Frontal cortex (tissue), 4 donors: ENCODE measurements around the gene FAF2. TPM values are rescaled to one million over a fixed set of nuclear protein-coding genes. Genes with fewer than 3 reads are reported as not detected.
A peak's percentile ranks its signal among the peaks of the same experiment; 100 is the strongest.
"Not testable (repeated sequence)": the region's sequence is repeated elsewhere in the genome, so short reads cannot be mapped to it uniquely, and the experiment has no call there.

Source experiments
- DNase-seq, 2 donors: peaks; one replicate each; pipeline ENCODE4 v3.0.0; 2012; ENCODE audit warnings: low spot score in 2 of 2
- FAIRE-seq: peaks from 2 replicates; lab custom pipeline; 2012; peaks lifted over from hg19 to GRCh38; lab: Jason Lieb, UNC
- total RNA-seq: library from RNA; depleted of rRNA; stranded (reverse); fragments of >200 nt; gene quantifications from one replicate; pipeline ENCODE4 v1.2.3, GENCODE V29; 2014
- donor health status: control.
- donor health status: control.
- donor health status: control.

Gene FAF2
- 33.4 TPM for total RNA-seq

GRCh38 chr5:176447978-176448608, at the start of gene FAF2:
Gene FAF2 (plus strand): TSS chr5:176448385. CDS start chr5:176448408, 23 bp downstream.
- no peak for FAIRE-seq

DNA sequence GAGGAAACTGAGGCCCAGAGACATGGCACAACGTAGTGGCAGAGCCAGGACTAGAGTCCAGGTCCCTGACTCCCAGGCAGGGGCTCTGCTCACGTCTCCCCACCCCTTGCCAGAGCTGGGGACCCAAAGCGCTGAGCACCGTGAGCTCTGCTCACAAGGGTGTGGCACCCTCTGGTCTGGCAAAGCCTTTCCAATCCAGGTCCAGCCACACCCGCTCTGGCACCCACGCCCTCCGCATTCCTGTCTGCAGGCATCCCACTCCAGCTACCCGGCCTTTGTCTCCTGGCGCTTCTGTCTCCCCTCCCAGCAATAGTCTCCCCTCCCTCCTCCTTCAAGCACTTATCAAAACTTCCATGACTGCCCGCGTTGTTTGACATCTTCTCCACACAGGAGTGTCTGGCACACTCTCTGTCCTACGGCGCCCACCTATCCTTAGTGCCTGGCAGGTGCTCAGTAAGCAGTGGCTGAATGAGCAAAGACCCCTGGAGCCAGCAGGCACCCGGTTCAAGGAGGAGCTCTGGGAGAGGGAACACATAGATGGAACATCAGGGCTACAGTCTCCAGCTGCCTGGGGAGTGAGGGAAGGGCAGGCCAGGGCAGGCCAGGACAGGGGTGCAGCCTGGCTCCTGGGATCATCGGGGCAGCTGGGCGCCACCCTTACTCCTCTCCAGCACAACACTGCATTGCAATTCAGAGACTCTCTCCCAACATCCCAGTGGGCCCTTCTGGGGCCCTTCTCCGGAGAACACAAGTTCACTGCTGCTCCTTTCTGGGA, 47.6 kb upstream of the FAF2 start:
- FAIRE-seq (no peak), DNase-seq (no peak)

More at GRCh38 chr5:176447978-176448608, at the start of gene FAF2:
- peak; percentile 96 to 97 for DNase-seq

- DNase-seq (no peak), FAIRE-seq (no peak)
These were observed 46.6 kb upstream of the FAF2 start for GRCh38 chr5:176401281-176402205.

DNA sequence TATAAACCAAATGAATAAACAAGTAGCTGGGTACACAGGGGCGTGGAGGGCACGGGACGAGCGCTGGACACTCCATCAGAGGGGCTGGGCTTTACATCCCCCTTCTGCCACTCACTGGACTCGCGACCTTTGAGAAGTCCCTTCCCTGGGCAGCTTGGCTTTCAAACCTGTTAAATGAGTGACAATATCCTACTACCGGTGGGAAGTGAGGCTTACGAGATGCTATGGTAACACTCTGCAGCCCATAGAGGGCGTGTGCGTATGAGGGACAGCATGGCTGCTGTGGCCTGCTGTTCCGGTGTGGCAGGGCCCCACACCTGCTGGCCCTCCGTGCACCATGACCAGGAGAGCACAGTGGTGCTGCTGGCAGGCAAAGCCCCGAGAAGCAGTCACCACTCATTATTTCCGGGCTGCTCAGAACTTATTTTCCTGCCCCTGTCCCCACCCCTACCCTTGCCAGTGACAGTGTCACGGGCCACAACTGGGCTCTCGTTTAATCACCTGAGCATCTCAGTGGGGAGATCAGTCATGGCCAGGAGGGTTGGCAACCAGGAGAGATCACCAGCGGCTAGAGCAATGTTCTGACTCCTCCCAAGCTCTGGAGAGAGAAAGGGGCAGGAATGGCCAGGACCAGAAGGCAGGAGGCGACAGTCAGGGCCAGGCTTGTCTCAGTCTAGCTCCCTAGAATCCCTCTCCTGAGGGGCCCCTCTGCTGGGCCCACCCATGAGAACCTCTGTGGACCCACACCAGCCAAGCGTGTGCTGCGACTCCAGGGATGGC, 42.3 kb upstream of the FAF2 start:
- no peak for DNase-seq
- FAIRE-seq, result no peak

GRCh38 chr5:176406436-176407052, 41.6 kb upstream of the FAF2 start:
- DNase-seq (no peak), FAIRE-seq (no peak)

DNA sequence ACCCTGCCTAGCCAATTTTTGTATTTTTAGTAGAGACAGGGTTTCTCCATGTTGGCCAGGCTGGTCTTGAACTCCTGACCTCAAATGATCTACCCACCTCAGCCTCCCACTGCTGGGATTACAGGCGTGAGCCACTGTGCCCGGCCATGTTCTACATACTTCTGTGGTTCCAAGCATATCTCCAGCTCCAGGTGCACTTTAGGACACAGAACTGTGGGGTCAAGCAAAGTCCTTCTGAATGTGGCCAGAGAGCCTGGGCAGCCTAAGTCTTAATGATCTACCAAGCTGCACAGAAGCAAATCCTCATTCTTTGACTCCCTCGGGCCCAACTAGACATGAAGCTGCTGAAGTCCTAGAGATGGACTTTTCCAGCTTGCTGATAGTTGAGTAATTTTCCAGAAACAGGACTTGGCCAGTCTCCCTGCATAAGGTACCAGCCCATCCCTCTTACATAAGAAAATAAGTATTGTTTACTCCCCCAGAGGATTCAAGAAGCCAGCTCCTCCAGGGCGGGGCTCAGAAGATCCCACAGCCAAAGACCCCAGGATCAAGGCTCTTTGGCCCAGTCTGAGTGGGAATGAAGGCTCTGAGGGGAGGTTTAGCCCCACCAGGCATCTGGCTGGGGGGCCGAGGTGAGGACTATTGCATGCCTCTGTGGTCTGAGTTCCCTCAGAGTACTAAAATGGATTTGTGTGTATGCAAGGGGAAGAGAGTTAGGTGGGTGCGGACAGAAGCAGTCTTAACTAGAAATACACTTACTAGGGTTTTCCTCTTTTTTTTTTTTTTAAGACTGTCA, 40.5 kb upstream of the FAF2 start:
- no peak for FAIRE-seq

DNA sequence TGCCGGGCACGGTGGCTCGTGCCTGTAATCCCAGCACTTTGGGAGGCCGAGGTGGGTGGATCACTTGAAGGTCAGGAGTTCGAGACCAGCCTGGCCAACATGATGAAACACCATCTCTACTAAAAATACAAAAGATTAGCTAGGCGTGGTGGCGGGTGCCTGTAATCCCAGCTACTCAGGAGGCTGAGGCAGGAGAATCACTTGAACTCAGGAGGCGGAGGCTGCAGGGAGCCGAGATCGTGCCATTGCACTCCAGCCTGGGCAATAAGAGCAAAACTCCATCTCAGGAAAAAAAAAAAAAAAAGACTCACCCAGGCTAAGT, 40.0 kb upstream of the FAF2 start:
- not testable (repeated sequence) for FAIRE-seq, DNase-seq

More for the DNA sequence above, 40.5 kb upstream of the FAF2 start:
- DNase-seq, result no peak

DNA sequence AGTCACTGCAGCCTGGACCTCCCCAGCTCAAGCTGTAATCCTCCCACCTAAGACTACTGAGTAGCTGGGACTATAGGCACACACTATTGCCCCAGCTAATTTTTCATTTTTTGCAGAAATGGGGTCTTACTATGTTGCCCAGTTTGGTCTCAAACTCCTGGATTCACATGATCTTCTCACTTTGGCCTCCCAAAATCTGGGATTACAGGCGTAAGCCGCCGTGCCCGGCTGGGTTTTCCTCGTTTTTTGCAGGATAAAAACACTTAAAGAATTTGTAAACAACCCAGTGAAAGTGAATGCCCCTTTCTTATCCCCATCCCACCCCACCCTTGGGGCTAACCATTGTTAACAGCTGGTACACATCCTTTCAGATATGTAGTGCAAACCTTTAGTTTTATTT, 39.6 kb upstream of the FAF2 start:
- FAIRE-seq (no peak), DNase-seq (no peak)

DNA sequence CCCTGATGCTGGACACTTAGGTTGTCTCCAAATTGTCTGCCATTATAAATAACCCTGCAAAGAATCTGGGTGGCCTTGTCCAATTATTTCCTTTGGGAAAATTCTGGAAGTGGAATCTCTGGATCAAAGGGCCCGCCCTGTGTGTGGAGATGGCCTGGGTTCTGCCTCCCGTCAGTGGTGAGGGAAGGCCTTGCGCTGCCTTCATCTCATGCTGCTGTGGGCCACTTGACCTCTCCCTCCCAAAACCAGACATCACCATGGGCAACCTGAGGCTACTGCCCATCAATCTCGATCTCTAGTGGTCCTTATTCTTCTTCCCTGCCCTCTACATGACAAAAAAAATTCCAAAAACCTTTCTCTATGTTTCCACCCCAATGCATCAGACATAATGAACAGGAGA, 38.4 kb upstream of the FAF2 start:
- no peak for FAIRE-seq
- DNase-seq, result no peak

GRCh38 chr5:176410486-176411180, 37.6 kb upstream of the FAF2 start:
- no peak for DNase-seq
- no peak for FAIRE-seq

DNA sequence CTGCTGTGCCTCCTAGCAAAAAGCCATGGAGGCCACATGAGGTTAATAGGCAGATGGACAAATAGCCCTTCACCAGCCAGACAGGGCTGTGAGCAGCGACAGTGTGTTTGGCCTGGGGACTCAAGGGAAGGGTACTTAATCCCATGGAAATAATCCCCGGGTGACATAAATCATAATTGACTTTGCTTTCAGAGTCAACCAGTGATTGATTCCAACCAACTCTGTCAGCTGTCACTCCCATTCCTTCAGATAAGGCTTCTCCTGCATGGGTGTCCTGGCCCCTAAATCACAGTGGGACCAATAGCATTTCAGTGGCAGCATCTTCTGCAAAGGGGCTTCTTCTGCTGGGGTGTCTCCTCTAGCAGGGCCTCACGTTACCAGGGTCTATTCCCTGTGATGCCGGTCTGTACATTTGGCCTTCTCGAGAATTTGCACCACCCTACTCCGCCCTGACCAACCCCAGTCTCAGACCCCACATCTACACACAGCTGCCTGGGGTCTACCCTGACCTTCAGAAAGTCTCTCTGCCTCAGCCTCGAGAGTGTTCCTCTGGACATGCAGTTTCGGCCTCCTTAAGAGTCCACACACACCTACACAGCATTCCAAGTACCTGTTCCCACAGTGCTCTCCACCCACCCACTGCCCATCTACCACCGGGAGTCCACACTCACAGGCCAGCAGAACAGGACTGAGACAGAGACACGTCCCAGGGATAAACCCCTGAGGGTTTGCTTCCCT, 35.5 kb upstream of the FAF2 start:
- no peak for DNase-seq
- no peak for FAIRE-seq

DNA sequence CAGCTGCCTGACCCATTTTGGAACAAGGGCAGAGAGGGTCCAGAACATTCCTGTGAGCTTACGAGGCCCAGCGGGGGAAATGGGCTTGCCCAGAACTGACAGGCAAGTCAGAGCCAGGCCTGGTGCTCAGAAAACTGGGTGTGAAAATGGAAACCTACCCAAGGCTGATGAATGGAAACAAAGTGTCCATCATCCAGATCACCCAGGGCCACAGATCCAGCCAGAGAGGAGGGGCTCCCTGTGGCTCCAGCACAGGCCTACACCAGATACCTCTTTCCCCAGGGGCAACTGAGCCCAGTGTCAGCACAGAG, 35.0 kb upstream of the FAF2 start:
- no peak for DNase-seq
- FAIRE-seq, result no peak

DNA sequence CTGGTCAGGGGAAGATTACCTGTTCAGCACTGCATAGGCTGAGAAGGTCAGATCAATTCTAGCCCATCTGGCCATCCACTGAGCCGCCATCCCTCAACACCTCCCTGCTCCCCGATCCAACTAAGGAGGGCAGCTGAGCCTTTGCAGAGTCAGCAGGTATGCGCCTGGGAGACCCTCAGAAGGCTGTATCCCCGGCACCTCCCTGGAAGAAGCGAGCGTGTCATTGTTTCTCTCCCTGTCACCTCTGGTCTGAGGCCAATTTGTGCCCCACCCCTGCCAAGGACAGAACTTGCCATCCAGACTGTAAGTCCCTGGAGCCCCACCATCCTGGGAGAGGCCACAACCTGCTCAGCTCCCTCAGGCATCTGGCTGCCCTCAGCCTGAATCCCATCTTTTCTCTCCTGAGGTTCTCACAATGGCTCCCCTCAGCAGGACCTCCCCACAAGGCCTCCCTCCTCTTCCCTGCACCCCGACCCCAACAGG, 34.4 kb upstream of the FAF2 start:
- FAIRE-seq (no peak), DNase-seq (no peak)

DNA sequence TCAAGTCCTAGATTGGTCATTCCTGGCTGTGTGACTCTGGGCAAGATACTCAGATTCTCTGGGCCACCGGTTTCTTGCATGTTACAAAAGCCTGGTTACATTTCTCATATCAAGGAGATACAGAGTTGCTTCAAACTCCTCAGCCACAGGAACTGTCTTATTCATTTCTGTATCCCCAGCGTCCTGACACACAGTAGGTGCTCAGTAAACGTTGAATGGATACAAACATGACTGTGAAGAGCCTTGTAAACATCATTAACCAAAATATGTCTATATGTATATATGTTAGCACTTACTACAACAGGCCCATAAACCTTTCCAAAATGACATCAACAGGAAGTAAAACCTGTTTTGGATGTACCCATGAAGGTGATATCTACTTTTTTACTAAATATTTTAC, 33.5 kb upstream of the FAF2 start:
- FAIRE-seq, result no peak
- no peak for DNase-seq

- FAIRE-seq (no peak), DNase-seq (no peak)
These were observed 32.8 kb upstream of the FAF2 start for GRCh38 chr5:176415240-176415951.

- FAIRE-seq (no peak), DNase-seq (peak; percentile 97 to 98)
These were observed 31.9 kb upstream of the FAF2 start, which contains the start of gene CLTB for GRCh38 chr5:176415952-176416924. Gene CLTB (minus strand): TSS chr5:176416539. CDS start chr5:176416363, 176 bp downstream.
